ENCODE data around the gene GCG. TPM values are rescaled to one million over a fixed set of nuclear protein-coding genes. Genes with fewer than 3 reads are reported as not detected.

Gene GCG
- polyA plus RNA-seq, 1 donor from 2014 or later: not detected

DNA sequence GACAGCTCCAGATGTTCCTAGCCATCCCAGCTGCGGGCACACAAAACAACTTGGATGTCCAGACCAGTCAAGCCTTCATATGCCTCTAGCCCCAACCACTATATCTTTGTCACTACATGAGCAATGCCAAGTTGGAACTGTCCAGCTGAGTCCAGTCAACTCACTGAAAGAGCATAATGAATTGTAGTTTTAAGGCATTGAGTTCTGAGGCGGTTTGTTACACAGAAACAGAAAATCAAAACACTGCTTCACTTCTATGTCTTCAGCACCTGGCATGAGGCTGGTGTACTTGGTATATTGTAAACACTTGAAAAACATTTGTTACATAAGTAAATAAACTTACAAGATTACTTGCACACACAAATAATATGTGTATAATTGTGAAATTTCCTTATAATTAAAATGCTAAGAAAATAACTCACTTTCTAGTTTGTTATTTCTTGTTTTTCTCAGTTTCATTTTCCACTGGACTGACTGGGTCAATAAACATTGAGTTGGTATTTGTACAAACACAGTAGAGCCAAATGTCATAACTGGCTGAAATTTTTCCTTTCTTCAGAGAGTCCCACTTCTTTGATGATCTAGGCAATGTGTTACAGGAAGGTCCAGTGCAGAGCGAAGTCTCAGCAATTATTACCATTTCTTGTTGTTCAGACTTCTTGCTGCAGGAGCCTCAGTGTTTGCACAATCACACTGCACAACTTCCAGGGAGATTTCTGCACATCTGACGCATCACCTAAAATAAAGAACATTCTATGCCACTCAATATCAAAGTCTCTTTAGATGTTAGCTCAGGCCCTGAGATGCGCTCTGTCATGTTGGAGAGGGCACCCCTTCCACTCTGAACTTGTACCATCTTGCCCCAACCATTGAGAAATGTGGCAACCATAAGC lies 39.8 kb downstream of the GCG start:
- no peaks in the 10 kb centered on the region for H3K9me2 ChIP-seq (ENCODE audit: insufficient read depth, low read length)
- no peak for TF ChIP-seq SMC3 (conservative IDR thresholded peaks at IDR 0.05; ENCODE audit: poor library complexity)
- no peak for TF ChIP-seq EP300 (conservative IDR thresholded peaks at IDR 0.05; ENCODE audit: poor library complexity, severe bottlenecking)
- TF ChIP-seq MXI1 (conservative IDR thresholded peaks at IDR 0.05; ENCODE audit: poor library complexity, severe bottlenecking): no peak
- TF ChIP-seq TAF1 (IDR thresholded peaks at IDR 0.05; ENCODE audit: low read depth): no peak
- no peaks in the 10 kb centered on the region for H3K79me2 ChIP-seq (replicated peaks; ENCODE audit: insufficient read depth, low read length)
- H2AFZ ChIP-seq (ENCODE audit: low read depth, low read length): no peak overlapping the region
- no peaks in the 10 kb centered on the region for H3K36me3 ChIP-seq (ENCODE audit: insufficient read depth, low read length)
- no peak overlapping the region for H3K4me2 ChIP-seq (ENCODE audit: low read length)
- H3K9me3 ChIP-seq (ENCODE audit: low read length): no peaks in the 10 kb centered on the region
- no peaks in the 10 kb centered on the region for H3F3A ChIP-seq (ENCODE audit: insufficient read depth, low read length, poor library complexity, severe bottlenecking)
- no peak overlapping the region for H3K27ac ChIP-seq (ENCODE audit: low read length)
- no peak overlapping the region for H3K4me3 ChIP-seq (ENCODE audit: low read length)
- no peak overlapping the region for H3K9ac ChIP-seq (ENCODE audit: low read length)
- no peaks in the 10 kb centered on the region for H4K20me1 ChIP-seq (ENCODE audit: insufficient read depth)
- H3K27me3 ChIP-seq (ENCODE audit: insufficient read depth, low read depth, low read length): no peaks in the 10 kb centered on the region

DNA sequence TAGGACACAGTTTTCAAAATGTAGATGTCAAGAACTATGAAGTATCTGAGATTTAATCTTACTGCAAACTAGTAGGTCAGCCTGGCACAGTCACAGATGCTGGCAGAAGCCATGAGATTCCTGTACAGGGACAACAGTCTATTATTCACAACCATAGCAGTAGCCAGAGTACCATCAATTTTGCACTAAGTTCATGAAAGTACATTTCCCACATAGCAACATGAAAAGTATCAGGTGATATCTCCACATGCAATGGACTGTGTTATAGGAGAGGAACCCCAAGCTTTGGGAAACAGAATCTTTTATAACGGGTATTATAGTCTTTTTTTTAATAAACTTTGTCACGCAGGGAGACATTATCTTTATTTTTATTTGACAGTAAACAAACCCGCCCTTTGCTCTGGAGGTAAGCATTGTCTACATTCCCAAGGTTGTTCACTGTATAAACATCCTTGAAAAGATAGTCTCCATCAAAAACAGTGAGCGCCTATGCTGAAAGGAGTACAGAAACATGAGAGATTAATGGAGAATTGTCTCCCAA lies 44.6 kb downstream of the GCG start:
- H3K9me3 ChIP-seq (ENCODE audit: low read length): no peaks in the 10 kb centered on the region

GRCh38 chr2:162106746-162107145 lies 45.3 kb downstream of the GCG start:
- no peak overlapping the region for H3K27ac ChIP-seq (ENCODE audit: low read length)
- no peaks in the 10 kb centered on the region for H4K20me1 ChIP-seq (ENCODE audit: insufficient read depth)
- H3K4me3 ChIP-seq (ENCODE audit: low read length): no peak overlapping the region
- H3K9ac ChIP-seq (ENCODE audit: low read length): no peak overlapping the region
- H3K27me3 ChIP-seq (ENCODE audit: insufficient read depth, low read depth, low read length): no peaks in the 10 kb centered on the region
- H3K9me2 ChIP-seq (ENCODE audit: insufficient read depth, low read length): no peaks in the 10 kb centered on the region
- no peaks in the 10 kb centered on the region for H3K9me3 ChIP-seq (ENCODE audit: low read length)
- H3K79me2 ChIP-seq (replicated peaks; ENCODE audit: insufficient read depth, low read length): no peaks in the 10 kb centered on the region
- no peak overlapping the region for H3K4me2 ChIP-seq (ENCODE audit: low read length)
- TF ChIP-seq, protein P1, sequence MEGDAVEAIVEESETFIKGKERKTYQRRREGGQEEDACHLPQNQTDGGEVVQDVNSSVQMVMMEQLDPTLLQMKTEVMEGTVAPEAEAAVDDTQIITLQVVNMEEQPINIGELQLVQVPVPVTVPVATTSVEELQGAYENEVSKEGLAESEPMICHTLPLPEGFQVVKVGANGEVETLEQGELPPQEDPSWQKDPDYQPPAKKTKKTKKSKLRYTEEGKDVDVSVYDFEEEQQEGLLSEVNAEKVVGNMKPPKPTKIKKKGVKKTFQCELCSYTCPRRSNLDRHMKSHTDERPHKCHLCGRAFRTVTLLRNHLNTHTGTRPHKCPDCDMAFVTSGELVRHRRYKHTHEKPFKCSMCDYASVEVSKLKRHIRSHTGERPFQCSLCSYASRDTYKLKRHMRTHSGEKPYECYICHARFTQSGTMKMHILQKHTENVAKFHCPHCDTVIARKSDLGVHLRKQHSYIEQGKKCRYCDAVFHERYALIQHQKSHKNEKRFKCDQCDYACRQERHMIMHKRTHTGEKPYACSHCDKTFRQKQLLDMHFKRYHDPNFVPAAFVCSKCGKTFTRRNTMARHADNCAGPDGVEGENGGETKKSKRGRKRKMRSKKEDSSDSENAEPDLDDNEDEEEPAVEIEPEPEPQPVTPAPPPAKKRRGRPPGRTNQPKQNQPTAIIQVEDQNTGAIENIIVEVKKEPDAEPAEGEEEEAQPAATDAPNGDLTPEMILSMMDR (IDR thresholded peaks at IDR 0.05; ENCODE audit: poor library complexity, severe bottlenecking): no peak
- TF ChIP-seq SMC3 (conservative IDR thresholded peaks at IDR 0.05; ENCODE audit: poor library complexity) (no peak), RAD21 (conservative IDR thresholded peaks at IDR 0.05) (no peak), MXI1 (conservative IDR thresholded peaks at IDR 0.05; ENCODE audit: poor library complexity, severe bottlenecking) (no peak), TAF1 (IDR thresholded peaks at IDR 0.05; ENCODE audit: low read depth) (no peak)
- no peak overlapping the region for H2AFZ ChIP-seq (ENCODE audit: low read depth, low read length)
- H3K36me3 ChIP-seq (ENCODE audit: insufficient read depth, low read length): no peaks in the 10 kb centered on the region
- H3F3A ChIP-seq (ENCODE audit: insufficient read depth, low read length, poor library complexity, severe bottlenecking): no peaks in the 10 kb centered on the region

More for the DNA sequence above, 44.6 kb downstream of the GCG start:
- Histone ChIP-seq H4K20me1 (ENCODE audit: insufficient read depth) (no peaks in the 10 kb centered on the region), H3K9me2 (ENCODE audit: insufficient read depth, low read length) (no peaks in the 10 kb centered on the region), H3K4me2 (ENCODE audit: low read length) (no peak overlapping the region), H3K27me3 (ENCODE audit: insufficient read depth, low read depth, low read length) (no peaks in the 10 kb centered on the region), H2AFZ (ENCODE audit: low read depth, low read length) (no peak overlapping the region), H3K36me3 (ENCODE audit: insufficient read depth, low read length) (no peaks in the 10 kb centered on the region), H3K9ac (ENCODE audit: low read length) (no peak overlapping the region), H3F3A (ENCODE audit: insufficient read depth, low read length, poor library complexity, severe bottlenecking) (no peaks in the 10 kb centered on the region), H3K79me2 (replicated peaks; ENCODE audit: insufficient read depth, low read length) (no peaks in the 10 kb centered on the region), H3K4me3 (ENCODE audit: low read length) (no peak overlapping the region), H3K27ac (ENCODE audit: low read length) (no peak overlapping the region)
- no peak for TF ChIP-seq RAD21 (conservative IDR thresholded peaks at IDR 0.05)
- TF ChIP-seq EZH2 (IDR thresholded peaks at IDR 0.05; ENCODE audit: borderline replicate concordance, insufficient read depth, low read length, poor library complexity, severe bottlenecking): no peak
- no peak for TF ChIP-seq TAF1 (IDR thresholded peaks at IDR 0.05; ENCODE audit: low read depth)
- TF ChIP-seq EP300 (conservative IDR thresholded peaks at IDR 0.05; ENCODE audit: poor library complexity, severe bottlenecking): no peak

Data from neural cell (in vitro differentiated cells).